HG03097 (cell line): ENCODE measurements around the gene VSX1.

ENCODE experiments used
- ATAC-seq: cut with Tn5 transposase; IDR thresholded peaks from one replicate; pipeline ENCODE4 v1.9.1; 2021; ENCODE audit not compliant: unreplicated experiment, low FRiP score

VSX1 gene

DNA sequence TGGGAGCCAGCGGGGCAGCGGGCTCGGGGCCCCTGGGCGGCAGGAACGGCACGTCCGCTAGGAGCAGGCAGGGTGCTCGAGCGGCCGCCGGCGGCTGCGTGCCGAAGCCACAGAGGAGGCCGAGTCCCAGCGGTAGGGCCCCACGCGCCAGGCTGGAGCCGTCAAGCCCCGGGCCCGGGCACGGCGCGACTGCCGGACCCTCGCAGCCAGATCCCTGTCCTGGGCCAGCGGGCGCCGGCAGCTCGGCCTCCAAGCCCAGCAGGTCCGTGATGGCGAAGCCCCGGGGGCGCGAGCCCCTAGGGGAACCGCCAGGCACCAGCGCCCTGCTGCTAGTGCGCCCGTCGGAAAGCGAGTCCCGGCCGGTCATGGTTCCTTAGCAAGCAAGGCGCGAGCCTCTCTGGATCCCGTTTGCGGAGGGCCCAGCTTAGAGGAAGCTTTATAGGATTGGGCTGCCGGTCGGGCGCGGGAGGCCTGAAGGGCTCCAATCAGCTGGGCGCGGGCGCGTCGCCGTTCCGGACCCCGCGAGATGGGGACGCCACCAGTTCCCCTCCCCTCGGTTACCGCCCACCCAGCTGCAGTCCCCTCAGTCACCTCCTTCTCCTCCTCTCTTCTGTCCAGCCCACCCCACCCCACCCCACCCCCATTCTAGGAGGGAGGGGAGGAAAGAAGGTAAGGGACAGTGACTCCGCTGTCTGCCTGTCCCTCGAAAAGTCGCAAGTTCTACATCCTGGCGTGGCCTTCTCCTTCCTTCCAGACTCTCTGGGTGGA, at the start of gene VSX1:
TSS of gene VSX1 (minus strand) at position 412 of the 768 bp plus-strand sequence. CDS start at position 367, 45 bp downstream.
- ATAC-seq: no peak

- no peak for ATAC-seq
These were observed 48.0 kb upstream of the VSX1 start for GRCh38 chr20:25129908-25130307.

DNA sequence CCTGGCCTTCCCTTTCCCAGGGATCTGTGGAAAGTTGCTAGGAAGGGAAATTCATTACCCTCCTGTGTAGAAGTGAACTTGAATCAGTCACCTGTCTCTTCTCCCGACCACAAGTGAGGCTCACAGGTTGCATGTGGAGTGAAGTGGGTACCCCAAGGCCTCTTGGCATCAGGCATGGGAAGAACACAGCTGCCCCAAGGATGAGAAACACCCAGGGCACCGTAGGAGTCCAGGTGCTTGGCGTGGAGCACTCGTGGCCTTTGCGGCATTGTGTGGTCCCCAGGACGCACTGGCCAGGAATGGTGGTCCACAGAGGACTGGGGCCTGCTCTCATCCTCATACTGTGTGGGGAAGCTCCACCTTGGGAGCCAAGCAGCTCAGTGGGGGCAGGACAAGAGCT, 47.5 kb upstream of the VSX1 start:
- ATAC-seq: no peak

GRCh38 chr20:25128649-25129048, 46.7 kb upstream of the VSX1 start:
- no peak for ATAC-seq

DNA sequence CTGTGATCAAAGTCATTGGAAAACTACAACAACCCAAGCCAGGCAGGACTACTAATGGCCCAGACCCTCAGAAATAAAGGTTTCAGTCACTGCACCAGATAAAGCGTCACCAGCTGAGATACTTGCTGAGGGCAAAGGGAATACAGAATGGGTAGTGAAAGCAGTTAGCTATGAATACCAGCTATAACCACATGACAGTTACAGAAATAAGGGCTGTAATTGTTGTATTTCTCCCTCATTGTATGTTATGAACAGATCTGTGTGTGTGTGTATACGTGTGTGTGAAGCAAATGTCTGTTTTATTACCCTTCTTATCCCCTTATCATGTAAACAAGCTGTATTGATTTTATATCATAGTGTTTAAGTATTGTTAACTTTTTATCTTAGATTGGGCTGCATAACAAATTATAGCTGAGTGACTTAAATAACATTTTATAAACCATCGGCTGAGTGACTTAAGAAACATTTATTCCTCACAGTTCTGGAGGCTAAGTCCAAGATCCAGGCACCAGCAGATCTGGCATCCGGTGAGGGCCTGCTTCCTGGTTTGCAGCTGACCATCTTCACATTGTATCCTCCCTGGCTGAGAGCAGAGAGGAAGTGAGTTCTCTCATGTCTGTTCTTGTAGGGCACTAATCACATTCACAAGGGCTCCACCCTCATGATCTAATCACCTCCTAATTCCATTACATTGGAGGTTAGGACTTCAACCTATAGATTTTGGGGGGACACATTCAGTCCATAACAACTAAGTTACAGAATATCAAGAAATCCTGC, 46.0 kb upstream of the VSX1 start:
- ATAC-seq: no peak

DNA sequence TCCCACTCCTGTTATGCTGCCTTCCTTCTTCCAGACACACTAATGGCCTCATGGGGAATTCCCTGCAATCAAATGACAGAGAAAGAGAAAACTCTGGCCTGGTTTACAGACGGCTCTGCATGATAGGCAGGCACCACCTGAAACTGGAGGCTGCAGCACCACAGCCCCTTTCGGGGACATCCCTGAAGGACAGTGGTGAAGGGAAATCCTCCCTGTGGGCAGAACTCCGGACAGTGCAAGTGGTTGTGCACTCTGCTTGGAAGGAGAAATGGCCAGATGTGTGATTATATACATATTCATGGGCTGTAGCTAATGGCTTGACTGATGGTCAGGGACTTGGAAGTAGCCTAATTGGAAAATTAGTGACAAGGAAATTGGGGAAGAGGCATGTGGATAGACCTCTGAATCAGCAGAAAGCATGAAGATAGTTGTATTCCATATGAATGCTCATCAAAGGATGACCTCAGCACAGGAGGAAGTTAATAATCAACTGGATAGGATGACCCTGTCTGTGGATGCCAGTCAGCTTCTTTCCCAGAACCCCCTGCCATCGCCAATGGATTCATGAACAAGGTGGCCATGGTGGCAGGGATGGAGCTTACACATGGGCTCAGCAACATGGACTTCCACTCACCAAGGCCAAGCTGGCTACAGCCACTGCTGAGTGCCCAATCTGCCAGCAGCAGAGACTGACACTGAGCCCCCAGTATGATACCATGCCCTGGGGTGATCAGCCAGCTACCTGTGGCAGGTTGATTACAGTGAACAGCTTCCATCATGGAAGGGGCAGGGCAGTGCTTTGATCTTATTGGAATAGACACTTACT, 44.5 kb upstream of the VSX1 start:
- ATAC-seq: no peak

GRCh38 chr20:25125636-25126035, 43.7 kb upstream of the VSX1 start:
- ATAC-seq: no peak

DNA sequence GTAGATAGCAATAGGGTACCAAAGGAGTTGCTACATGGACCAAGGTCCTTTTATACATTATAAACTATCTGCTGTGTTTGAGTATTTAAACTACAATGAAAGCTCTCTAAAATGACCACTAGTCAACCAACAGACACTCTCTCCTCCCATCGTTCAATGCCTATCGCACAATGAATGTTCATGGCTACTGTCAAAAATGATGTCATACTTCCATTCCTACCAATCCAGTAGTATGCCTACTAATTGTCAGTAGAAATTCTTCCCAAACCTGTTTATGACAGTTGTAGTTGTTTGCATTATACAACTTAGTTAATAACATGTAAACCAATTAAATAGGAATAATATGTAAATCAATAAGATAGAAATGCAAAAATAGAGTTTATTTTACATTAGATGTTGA, 39.0 kb upstream of the VSX1 start:
- ATAC-seq: no peak

DNA sequence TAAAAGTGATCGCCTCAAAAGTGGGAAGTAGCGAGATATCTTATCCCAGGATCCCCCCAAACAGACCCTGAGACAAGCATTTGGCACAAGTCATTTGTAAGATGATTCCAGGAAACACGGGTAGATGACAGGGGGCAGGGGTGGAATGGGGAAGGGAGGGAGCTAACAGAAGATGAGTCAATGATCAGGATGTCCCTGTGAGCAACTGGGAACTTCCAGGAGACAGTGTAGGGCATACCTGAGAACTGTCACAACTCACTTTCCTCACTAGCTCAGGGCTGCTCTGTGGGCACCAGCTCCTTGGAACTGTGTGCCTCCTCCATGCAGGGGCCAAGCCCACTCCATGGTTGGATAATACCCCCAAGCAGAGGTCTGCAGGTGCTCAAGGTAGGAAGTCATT, 38.5 kb upstream of the VSX1 start:
- ATAC-seq: no peak

DNA sequence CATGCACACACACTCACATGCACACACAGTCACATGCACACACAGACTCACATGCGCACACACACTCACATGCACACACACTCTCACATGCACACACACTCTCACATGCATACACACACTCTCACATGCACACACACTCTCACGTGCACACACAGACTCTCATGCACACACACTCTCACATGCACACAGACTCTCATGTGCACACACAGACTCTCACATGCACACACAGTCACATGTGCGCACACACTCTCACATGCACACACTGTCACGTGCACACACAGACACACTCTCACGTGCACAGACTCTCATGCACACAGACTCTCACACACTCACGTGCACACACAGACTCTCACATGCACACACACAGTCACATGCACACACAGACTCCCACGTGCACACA, 36.6 kb upstream of the VSX1 start:
- ATAC-seq: no peak

GRCh38 chr20:25117990-25118389, 36.0 kb upstream of the VSX1 start:
- ATAC-seq: no peak

DNA sequence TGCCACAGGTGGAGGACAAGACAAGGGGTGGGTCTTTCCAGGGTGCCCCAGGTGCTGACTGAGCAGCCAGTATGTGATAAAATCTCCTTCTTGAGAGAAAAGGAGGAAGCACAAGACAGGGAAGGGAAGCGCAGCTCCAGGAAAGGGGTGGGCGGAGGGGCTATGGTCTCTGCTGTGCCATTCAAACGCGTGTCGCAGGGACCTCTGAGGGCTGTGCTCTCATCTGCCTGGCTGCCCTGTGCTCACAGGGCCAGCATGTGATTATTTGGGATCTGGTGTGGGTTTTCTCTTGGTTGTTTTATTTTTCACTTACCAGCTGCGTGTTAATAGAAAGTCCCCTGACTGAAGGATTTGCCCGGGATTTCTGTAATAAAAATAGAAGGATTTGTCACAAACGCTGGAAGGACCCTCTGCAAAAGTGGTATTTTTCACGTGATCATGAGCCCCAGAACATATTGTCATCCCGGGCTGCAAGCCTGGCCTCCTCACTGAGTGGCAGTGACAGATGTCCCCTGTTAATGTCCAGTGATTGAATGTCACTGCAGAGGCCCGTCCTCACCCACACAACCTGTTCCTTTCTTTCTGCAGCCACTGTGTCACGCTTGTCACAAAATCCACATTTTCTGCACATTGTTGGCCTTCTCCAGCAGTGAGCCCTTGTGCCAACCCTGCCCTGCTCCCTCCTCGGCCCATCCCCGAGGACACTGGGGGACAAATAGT, 35.0 kb upstream of the VSX1 start:
- no peak for ATAC-seq

- ATAC-seq: no peak
These were observed 21.6 kb upstream of the VSX1 start for GRCh38 chr20:25103526-25103925.

DNA sequence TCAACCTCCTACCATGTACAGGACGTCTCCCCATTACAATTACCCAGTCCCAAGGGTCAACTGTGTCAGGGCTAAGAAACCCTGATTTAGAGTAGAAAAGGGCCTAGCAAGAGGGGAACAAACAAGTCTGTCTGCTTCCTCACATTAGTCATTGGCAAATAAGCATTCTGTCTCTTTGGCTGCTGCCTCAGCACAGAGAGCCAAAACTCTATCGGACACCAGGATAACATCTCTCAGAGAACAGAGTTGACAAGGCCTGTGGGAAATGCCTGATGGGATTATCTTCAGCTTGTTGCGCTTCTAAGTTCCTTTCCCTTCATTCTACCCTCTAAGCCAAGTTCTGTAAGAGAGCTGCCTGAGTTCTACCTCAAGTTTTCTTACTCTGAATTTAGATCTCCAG, 19.0 kb upstream of the VSX1 start:
- ATAC-seq: no peak

DNA sequence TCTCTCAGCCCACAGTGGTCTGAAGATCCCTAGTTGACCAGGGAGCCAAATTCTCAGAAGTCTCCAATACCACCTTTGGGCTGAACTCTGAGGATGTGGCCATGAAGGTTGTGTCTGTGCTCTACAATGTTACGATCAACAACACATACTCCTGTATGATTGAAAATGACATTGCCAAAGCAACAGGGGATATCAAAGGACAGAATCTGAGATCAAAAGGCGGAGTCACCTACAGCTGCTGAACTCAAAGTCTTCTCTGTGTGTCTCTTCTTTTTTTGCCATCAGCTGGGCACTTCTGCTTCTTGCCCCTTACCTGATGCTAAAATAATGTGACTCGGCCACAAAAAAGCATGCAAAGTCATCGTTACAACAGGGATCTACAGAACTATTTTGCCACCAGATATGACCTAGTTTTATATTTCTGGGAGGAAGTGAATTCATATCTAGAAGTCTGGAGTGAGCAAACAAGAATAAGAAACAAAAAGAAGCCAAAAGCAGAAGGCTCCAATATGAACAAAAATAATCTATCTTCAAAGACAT, 17.7 kb upstream of the VSX1 start:
- ATAC-seq: no peak

GRCh38 chr20:25097498-25097897, 15.6 kb upstream of the VSX1 start:
- ATAC-seq: no peak

DNA sequence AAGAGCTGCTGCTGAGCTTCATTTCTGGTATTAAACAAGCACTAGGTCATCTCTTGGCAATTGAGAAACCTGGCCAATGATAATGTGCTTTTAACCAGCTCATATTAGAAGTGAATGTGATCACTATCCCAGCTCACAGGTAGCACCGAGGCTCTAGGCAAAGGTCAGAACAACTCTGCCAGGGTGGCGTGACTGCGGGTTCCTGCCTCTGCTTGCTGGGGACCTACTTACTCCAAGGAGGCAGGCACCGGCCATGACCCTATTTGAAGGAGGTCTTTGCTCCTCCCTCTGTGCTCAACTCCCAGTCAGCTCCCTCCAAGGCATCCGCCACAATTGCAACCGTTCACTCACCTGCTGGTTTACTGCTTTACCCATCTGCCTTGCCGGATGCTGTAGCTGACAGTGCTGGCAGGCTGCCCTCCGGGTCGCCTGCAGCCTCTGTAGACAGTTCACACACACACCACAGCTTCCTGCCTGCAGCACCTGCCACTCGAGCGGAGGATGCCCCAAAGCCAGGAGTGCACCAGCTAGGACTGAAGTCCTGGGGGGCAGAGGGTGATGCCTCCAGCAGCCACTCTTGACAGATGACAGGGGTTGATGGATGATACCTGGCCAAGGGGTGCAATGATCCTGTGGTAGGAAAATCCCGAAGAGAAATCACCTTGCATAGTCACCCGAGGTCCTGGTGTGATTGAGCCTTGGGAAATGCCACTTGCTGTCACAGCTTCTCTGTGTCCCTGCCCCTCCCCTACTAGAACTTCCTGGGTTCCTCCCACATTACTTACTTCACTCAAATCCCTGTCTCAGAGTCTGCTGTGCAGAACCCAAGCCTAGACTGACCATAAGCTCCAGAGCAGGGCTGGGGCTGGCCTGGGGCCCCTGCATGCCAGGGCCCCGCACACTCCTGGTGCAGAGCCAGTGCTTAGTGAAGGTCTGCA, 8.8 kb upstream of the VSX1 start:
- ATAC-seq: peak; percentile 81

DNA sequence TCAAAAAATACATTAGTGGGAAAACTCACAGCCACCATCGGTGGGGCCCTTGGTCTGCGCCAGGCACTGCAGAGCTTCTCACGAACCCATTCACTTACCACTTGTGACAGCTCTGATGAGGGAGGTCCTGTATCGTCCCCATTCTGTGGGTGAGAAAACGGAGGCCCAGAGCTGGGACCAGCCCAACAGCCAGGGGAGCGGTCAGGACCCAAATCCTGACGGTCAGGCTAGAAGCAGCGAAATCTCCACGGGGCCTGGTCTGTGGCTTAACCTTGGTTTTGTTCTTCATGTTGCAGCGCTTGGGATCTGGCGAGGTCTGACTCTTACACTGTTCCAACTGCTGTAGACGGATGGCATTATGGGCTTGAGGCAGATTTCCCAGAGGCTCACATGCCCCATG, 7.7 kb upstream of the VSX1 start:
- no peak for ATAC-seq

DNA sequence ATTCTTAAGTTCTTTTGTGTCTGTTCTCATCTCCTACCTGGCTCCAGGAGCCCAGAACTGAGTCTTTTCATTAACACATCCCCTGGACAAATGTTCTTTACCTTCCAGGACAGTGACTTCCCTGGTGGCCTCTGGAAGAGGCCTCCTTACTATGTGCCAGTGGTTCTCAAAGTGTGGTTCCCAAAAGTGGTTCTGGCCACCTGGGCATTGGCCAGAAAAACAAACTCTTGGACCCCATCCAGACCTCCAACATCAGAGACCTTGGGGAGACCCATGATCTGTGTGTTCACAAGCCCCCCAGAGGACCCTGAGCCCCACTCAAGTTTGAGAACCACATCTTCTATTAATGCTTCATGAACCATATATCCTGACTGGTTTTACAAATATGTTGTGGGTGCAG, 7.2 kb upstream of the VSX1 start:
- no peak for ATAC-seq
